D721Med (cell line): ENCODE data around the gene LYRM2.

ENCODE experiments used
- DNase-seq: peaks from one replicate; pipeline ENCODE4 v3.0.0; 2011; ENCODE audit warnings: low spot score; ENCODE audit not compliant: insufficient read length
- FAIRE-seq: peaks from 2 replicates; lab custom pipeline; 2011; peaks lifted over from hg19 to GRCh38; lab: Jason Lieb, UNC
- TF ChIP-seq, protein P1 (sequence below): IDR thresholded peaks from 2 replicates; pipeline ENCODE4 v1.5.1; 2012; ENCODE audit warnings: mild to moderate bottlenecking, control low read depth; ENCODE audit not compliant: insufficient read depth; ENCODE audit errors: missing control alignments

Gene LYRM2

DNA sequence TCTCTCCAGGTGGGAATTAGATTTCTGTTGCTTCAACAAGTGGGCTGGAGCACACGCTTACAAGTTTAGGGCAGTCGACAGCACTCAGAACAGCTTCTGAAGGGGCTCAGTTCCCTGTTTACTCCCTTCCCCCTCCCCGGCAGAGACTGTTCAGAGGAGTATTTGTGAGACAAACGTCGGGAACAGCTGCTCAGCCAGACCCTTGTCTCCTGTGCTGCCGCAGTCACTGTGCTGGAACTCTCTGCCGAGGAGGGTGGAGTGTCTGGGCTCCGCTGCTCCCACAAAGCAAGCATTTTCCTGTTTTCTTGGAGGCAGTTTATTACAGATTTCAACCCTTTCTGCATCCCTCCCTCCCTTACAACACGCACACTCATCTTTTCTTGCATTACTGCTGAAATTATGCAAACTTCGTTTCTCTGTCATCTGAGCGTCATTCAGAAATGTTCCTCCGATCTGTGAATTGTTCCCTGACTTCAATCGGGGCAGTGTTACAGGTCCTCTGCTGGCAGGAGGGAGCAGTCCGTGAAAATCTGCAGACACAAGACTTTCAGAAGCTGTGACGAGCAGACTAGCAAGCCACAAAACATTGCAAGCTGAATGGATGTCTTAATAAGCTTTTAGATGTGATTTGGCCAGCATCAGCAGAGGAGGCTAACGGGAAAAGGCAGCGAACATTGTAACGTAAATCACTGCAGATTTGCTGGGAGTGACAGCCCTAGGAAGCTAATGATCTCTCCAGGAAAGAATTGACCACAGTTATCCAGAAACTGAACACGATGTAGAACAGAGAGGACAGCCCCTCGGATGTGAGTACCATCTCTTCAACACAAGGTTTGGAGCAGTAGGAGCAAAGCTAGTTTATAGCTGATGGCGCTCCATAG lies 76.2 kb downstream of the LYRM2 start:
- FAIRE-seq = no peak
- TF ChIP-seq, protein P1, sequence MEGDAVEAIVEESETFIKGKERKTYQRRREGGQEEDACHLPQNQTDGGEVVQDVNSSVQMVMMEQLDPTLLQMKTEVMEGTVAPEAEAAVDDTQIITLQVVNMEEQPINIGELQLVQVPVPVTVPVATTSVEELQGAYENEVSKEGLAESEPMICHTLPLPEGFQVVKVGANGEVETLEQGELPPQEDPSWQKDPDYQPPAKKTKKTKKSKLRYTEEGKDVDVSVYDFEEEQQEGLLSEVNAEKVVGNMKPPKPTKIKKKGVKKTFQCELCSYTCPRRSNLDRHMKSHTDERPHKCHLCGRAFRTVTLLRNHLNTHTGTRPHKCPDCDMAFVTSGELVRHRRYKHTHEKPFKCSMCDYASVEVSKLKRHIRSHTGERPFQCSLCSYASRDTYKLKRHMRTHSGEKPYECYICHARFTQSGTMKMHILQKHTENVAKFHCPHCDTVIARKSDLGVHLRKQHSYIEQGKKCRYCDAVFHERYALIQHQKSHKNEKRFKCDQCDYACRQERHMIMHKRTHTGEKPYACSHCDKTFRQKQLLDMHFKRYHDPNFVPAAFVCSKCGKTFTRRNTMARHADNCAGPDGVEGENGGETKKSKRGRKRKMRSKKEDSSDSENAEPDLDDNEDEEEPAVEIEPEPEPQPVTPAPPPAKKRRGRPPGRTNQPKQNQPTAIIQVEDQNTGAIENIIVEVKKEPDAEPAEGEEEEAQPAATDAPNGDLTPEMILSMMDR = no peak
- DNase-seq = no peak

GRCh38 chr6:89559487-89559886 lies 79.1 kb downstream of the LYRM2 start:
- TF ChIP-seq, protein P1 = no peak
- FAIRE-seq (no peak), DNase-seq (no peak)

GRCh38 chr6:89555806-89556205 lies 82.7 kb downstream of the LYRM2 start:
- TF ChIP-seq, protein P1 = no peak
- FAIRE-seq (no peak), DNase-seq (no peak)

- DNase-seq = no peak
- TF ChIP-seq, protein P1 = no peak
- no peak for FAIRE-seq
These were observed 83.5 kb downstream of the LYRM2 start for GRCh38 chr6:89555031-89555430.

DNA sequence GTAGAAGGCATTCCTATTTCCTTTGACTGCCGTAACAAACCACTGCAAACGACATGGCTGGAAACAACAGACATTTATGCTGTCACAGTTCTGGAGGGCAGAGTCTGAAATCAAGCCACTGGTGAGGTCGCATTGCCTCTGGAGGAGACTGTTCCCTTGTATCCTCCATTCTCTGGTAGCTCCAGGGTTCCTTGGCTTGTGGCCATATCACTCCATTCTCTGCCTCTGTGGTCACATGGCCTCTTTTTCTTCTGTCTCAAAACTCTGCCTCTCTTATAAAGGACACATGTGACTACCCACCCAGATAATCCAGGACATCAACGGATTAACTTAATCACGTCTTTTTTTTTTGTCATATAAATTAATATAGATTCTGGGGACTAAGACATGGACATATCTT lies 84.4 kb downstream of the LYRM2 start:
- no peak for DNase-seq
- no peak for FAIRE-seq
- TF ChIP-seq, protein P1 = no peak

DNA sequence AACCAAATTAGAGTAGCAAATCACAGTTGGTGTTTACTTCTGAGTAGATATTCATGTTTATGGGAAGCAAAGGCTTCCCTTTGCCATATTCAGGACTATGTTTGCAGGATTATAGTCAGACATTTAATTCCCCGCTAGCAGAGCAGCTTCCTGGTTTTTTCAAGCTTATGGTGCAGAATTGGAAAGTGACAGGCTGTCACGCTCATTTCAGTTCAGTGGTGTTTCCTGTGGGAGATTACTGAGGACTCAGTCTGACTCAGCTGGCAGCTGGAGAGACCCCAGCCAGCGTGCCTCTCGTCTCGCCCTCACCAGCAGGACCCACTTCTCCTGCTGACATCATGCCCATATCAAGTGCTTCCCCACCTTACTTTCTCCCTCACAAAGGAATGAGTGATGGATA lies 85.1 kb downstream of the LYRM2 start:
- no peak for DNase-seq
- TF ChIP-seq, protein P1 = no peak
- no peak for FAIRE-seq

GRCh38 chr6:89547281-89547680 lies 91.3 kb downstream of the LYRM2 start:
- TF ChIP-seq, protein P1 = no peak
- DNase-seq (no peak), FAIRE-seq (no peak)
